ENCODE data around the gene TBC1D25. TPM values are rescaled to one million over a fixed set of nuclear protein-coding genes. Genes with fewer than 3 reads are reported as not detected.

TBC1D25 gene
- total RNA-seq, 1 experiment from 2014 or later: 7.5 TPM

GRCh38 chrX:48511560-48511959 is 28.0 kb upstream of the TBC1D25 start (continued):
- TF ChIP-seq ARID4B (CRISPR knock-in tag; IDR thresholded peaks at IDR 0.05; ENCODE audit: borderline replicate concordance) (no peak), ETV6 (CRISPR knock-in tag; IDR thresholded peaks at IDR 0.05) (no peak), GABPB1 (CRISPR knock-in tag; IDR thresholded peaks at IDR 0.05) (no peak), CDX4 (CRISPR knock-in tag; IDR thresholded peaks at IDR 0.05; ENCODE audit: borderline replicate concordance) (no peak)

DNA sequence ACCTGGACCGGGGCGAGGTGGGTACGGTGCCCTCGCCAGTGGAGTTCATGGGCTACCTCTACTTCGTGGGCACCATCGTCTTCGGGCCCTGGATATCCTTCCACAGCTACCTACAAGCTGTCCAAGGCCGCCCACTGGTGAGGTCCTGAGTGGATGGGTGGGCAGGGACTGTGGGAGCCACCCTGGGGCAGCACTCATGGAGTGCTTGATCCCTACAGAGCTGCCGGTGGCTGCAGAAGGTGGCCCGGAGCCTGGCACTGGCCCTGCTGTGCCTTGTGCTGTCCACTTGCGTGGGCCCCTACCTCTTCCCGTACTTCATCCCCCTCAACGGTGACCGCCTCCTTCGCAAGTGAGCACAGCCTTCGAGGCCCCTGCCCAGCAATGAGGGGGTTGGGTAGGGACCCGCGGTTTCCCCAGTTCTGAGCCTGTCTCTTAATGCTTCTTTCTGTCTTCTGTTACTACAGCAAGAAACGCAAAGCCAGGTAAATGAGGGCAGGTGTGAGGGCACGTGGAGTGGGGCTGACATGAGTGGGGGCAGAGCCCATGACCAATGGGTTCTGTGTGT is 27.1 kb upstream of the TBC1D25 start:
- Mint-ChIP-seq H3K4me3 (no peak overlapping the region), H3K9me3 (no peaks in the 10 kb centered on the region), H3K27ac (no peak overlapping the region), H3K36me3 (peaks cover 3% of the 10 kb centered on the region; the same call in 1 of the 2 replicates), H3K4me1 (peaks cover 7% of the 10 kb centered on the region), H3K27me3 (ENCODE audit: low read depth) (no peaks in the 10 kb centered on the region; the same call in none of the 2 replicates)
- DNase-seq (ENCODE audit: low spot score): no peak
- no peak for ATAC-seq
- ChIA-PET CTCF (no interaction called here), POLR2A (no interaction called here)
- TF ChIP-seq NR3C1 (CRISPR knock-in tag; conservative IDR thresholded peaks at IDR 0.05; ENCODE audit: low read depth) (no peak), ZNF317 (CRISPR knock-in tag; IDR thresholded peaks at IDR 0.05; ENCODE audit: borderline replicate concordance, low read depth) (no peak), E2F1 (CRISPR knock-in tag; IDR thresholded peaks at IDR 0.05) (no peak), NFE2L1 (CRISPR knock-in tag; IDR thresholded peaks at IDR 0.05) (no peak), IRF2 (CRISPR knock-in tag; IDR thresholded peaks at IDR 0.05; ENCODE audit: borderline replicate concordance, low read depth) (no peak), EMX1 (CRISPR knock-in tag; IDR thresholded peaks at IDR 0.05) (no peak), ZNF423 (CRISPR knock-in tag; IDR thresholded peaks at IDR 0.05) (no peak)
- TF ChIP-seq, protein P1, sequence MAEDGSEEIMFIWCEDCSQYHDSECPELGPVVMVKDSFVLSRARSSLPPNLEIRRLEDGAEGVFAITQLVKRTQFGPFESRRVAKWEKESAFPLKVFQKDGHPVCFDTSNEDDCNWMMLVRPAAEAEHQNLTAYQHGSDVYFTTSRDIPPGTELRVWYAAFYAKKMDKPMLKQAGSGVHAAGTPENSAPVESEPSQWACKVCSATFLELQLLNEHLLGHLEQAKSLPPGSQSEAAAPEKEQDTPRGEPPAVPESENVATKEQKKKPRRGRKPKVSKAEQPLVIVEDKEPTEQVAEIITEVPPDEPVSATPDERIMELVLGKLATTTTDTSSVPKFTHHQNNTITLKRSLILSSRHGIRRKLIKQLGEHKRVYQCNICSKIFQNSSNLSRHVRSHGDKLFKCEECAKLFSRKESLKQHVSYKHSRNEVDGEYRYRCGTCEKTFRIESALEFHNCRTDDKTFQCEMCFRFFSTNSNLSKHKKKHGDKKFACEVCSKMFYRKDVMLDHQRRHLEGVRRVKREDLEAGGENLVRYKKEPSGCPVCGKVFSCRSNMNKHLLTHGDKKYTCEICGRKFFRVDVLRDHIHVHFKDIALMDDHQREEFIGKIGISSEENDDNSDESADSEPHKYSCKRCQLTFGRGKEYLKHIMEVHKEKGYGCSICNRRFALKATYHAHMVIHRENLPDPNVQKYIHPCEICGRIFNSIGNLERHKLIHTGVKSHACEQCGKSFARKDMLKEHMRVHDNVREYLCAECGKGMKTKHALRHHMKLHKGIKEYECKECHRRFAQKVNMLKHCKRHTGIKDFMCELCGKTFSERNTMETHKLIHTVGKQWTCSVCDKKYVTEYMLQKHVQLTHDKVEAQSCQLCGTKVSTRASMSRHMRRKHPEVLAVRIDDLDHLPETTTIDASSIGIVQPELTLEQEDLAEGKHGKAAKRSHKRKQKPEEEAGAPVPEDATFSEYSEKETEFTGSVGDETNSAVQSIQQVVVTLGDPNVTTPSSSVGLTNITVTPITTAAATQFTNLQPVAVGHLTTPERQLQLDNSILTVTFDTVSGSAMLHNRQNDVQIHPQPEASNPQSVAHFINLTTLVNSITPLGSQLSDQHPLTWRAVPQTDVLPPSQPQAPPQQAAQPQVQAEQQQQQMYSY (CRISPR knock-in tag; IDR thresholded peaks at IDR 0.05): no peak
- TF ChIP-seq, protein P2, sequence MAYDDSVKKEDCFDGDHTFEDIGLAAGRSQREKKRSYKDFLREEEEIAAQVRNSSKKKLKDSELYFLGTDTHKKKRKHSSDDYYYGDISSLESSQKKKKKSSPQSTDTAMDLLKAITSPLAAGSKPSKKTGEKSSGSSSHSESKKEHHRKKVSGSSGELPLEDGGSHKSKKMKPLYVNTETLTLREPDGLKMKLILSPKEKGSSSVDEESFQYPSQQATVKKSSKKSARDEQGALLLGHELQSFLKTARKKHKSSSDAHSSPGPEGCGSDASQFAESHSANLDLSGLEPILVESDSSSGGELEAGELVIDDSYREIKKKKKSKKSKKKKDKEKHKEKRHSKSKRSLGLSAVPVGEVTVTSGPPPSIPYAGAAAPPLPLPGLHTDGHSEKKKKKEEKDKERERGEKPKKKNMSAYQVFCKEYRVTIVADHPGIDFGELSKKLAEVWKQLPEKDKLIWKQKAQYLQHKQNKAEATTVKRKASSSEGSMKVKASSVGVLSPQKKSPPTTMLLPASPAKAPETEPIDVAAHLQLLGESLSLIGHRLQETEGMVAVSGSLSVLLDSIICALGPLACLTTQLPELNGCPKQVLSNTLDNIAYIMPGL (CRISPR knock-in tag; IDR thresholded peaks at IDR 0.05): no peak

Data from WTC11 (cell line).